ENCODE measurements around the gene MIPOL1.

MIPOL1 gene

GRCh38 chr14:37262649-37263048 lies 64.9 kb downstream of the MIPOL1 start:
- ChIA-PET CTCF (no interaction called here), POLR2A (no interaction called here)
- no peak for DNase-seq (ENCODE audit: extremely low spot score)
- TF ChIP-seq CTCF (IDR thresholded peaks at IDR 0.05; ENCODE audit: control extremely low read depth, extremely low read depth, low read depth, missing control alignments), result no peak

- CTCF ChIA-PET, result no interaction called here
Measured at GRCh38 chr14:37263656-37264236, 66.0 kb downstream of the MIPOL1 start.

GRCh38 chr14:37268788-37269187 lies 71.1 kb downstream of the MIPOL1 start:
- CTCF ChIA-PET, result no interaction called here
- POLR2A ChIA-PET, result no interaction called here
- TF ChIP-seq CTCF (IDR thresholded peaks at IDR 0.05; ENCODE audit: control extremely low read depth, extremely low read depth, low read depth, missing control alignments), result no peak
- DNase-seq (ENCODE audit: extremely low spot score), result no peak

More at GRCh38 chr14:37263656-37264236, 66.0 kb downstream of the MIPOL1 start:
- POLR2A ChIA-PET, result no interaction called here
- DNase-seq (ENCODE audit: extremely low spot score), result no peak
- TF ChIP-seq CTCF (IDR thresholded peaks at IDR 0.05; ENCODE audit: control extremely low read depth, extremely low read depth, low read depth, missing control alignments), result no peak

GRCh38 chr14:37270629-37271028 lies 72.9 kb downstream of the MIPOL1 start:
- ChIA-PET POLR2A (no interaction called here), CTCF (interaction anchor here (1.1 kb wide), 2 partner anchors 9 to 10 kb away, joined by 3 read pairs; no protein-coding TSS in a partner anchor)

GRCh38 chr14:37272569-37272968 lies 74.8 kb downstream of the MIPOL1 start:
- POLR2A ChIA-PET, result no interaction called here
- CTCF ChIA-PET, result no interaction called here
- no peak for DNase-seq (ENCODE audit: extremely low spot score)
- no peak for TF ChIP-seq CTCF (IDR thresholded peaks at IDR 0.05; ENCODE audit: control extremely low read depth, extremely low read depth, low read depth, missing control alignments)

More at GRCh38 chr14:37270629-37271028, 72.9 kb downstream of the MIPOL1 start:
- TF ChIP-seq CTCF (IDR thresholded peaks at IDR 0.05; ENCODE audit: control extremely low read depth, extremely low read depth, low read depth, missing control alignments), result no peak
- DNase-seq (ENCODE audit: extremely low spot score), result no peak

- DNase-seq (ENCODE audit: extremely low spot score), result no peak
- ChIA-PET POLR2A (no interaction called here), CTCF (no interaction called here)
- TF ChIP-seq CTCF (IDR thresholded peaks at IDR 0.05; ENCODE audit: control extremely low read depth, extremely low read depth, low read depth, missing control alignments), result no peak
Measured at GRCh38 chr14:37274652-37275051, 76.9 kb downstream of the MIPOL1 start.

GRCh38 chr14:37275963-37276362 lies 78.2 kb downstream of the MIPOL1 start:
- TF ChIP-seq CTCF (IDR thresholded peaks at IDR 0.05; ENCODE audit: control extremely low read depth, extremely low read depth, low read depth, missing control alignments), result no peak
- CTCF ChIA-PET, result no interaction called here
- POLR2A ChIA-PET, result no interaction called here
- no peak for DNase-seq (ENCODE audit: extremely low spot score)

Data from GM10248 (cell line).